SK-N-MC (cell line): Measurements from ENCODE around the gene TASP1.

ENCODE experiments used
- DNase-seq: peaks from one replicate; pipeline ENCODE4 v3.0.0-alpha.2; 2011; ENCODE audit warnings: low read depth, low spot score
- H3K27ac ChIP-seq: fragments of 200-600 bp; sonication (generic); 2 replicates; pipeline ENCODE4 v1.5.1; 2016; ENCODE audit warnings: mixed run types
- H3K36me3 ChIP-seq: fragments of 200-600 bp; sonication (generic); 2 replicates; pipeline ENCODE4 v1.6.1; 2017; ENCODE audit warnings: antibody characterized with exemption, low read length, mixed read lengths; ENCODE audit not compliant: insufficient read depth
- H3K4me3 ChIP-seq: fragments of 200-600 bp; sonication (generic); 2 replicates; pipeline ENCODE4 v1.5.1; 2016
- H3K9ac ChIP-seq: fragments of 200-600 bp; sonication (generic); 2 replicates; pipeline ENCODE4 v1.8.0; 2017; ENCODE audit warnings: mixed run types, mixed read lengths; ENCODE audit not compliant: insufficient read length
- H3K9me3 ChIP-seq: fragments of 200-600 bp; sonication (generic); 2 replicates; pipeline ENCODE4 v1.6.1; 2017; ENCODE audit warnings: low read depth, mild to moderate bottlenecking, antibody characterized with exemption, low read length, moderate library complexity, mixed read lengths
- EZH2 ChIP-seq: fragments of 200-600 bp; sonication (generic); IDR thresholded peaks from one replicate; pipeline ENCODE4 v1.6.1; 2017; ENCODE audit warnings: antibody characterized with exemption
- FOXP2 ChIP-seq: optimal IDR thresholded peaks from 2 replicates; pipeline ENCODE3; 2011; ENCODE audit warnings: mild to moderate bottlenecking, moderate library complexity; ENCODE audit not compliant: insufficient read depth; ENCODE audit errors: extremely low read length, control extremely low read depth
- POLR2AphosphoS5 ChIP-seq: IDR thresholded peaks from 2 replicates; pipeline ENCODE4 v1.6.1; 2012; ENCODE audit warnings: mild to moderate bottlenecking, low read depth, low read length, borderline replicate concordance

TASP1 gene

DNA sequence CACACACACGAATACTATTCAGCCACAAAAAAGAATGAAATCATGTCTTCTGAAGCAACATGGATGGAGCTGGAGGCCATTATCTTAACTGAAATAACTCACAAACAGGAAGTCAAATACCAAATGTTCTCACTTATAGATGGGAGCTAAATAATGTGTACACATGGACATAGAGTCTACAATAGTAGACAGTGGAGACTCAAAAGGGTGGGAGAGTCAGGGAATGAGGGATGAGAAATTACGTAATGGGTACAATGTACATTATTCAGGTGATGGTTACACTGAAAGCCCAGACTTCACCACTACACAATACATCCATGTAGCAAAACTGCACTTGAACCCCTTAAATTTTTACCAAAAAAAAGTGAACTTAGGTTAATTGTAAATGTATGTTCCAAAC is 160.4 kb downstream of the TASP1 start:
- Histone ChIP-seq H3K4me3 (no peak overlapping the region), H3K36me3 (peaks cover 24% of the 10 kb centered on the region), H3K9me3 (no peaks in the 10 kb centered on the region), H3K27ac (no peak overlapping the region), H3K9ac (no peak overlapping the region)
- no peak for DNase-seq
- TF ChIP-seq EZH2 (no peak), FOXP2 (no peak), POLR2AphosphoS5 (no peak)

- H3K4me3 ChIP-seq = no peak overlapping the region
- no peak overlapping the region for H3K9ac ChIP-seq
- no peaks in the 10 kb centered on the region for H3K36me3 ChIP-seq
- TF ChIP-seq POLR2AphosphoS5 = no peak
- no peak for TF ChIP-seq EZH2
- no peak for TF ChIP-seq FOXP2
- H3K27ac ChIP-seq = no peak overlapping the region
- peaks cover 2% of the 10 kb centered on the region; the same call in 1 of the 2 replicates for H3K9me3 ChIP-seq
- no peak for DNase-seq
These were observed 164.3 kb downstream of the TASP1 start for GRCh38 chr20:13474467-13474866.

- DNase-seq = no peak
- 0 out of 2 replicates have a peak, but pooled peaks cover 3% of the 10 kb centered on the region for H3K36me3 ChIP-seq
- no peak for TF ChIP-seq FOXP2
- no peak for TF ChIP-seq EZH2
- TF ChIP-seq POLR2AphosphoS5 = no peak
- H3K4me3 ChIP-seq = no peak overlapping the region
- H3K9me3 ChIP-seq = peaks cover 2% of the 10 kb centered on the region; the same call in 1 of the 2 replicates
- H3K27ac ChIP-seq = no peak overlapping the region
- no peak overlapping the region for H3K9ac ChIP-seq
These were observed 169.5 kb downstream of the TASP1 start for GRCh38 chr20:13469262-13469661.

GRCh38 chr20:13468166-13468565 is 170.6 kb downstream of the TASP1 start:
- peaks cover 2% of the 10 kb centered on the region; the same call in 1 of the 2 replicates for H3K9me3 ChIP-seq
- no peak overlapping the region for H3K27ac ChIP-seq
- no peak overlapping the region for H3K9ac ChIP-seq
- 0 out of 2 replicates have a peak, but pooled peaks cover 3% of the 10 kb centered on the region for H3K36me3 ChIP-seq
- no peak for TF ChIP-seq POLR2AphosphoS5
- H3K4me3 ChIP-seq = no peak overlapping the region
- DNase-seq = no peak

GRCh38 chr20:13464702-13465101 is 174.0 kb downstream of the TASP1 start:
- H3K4me3 ChIP-seq = no peak overlapping the region
- 0 out of 2 replicates have a peak, but pooled peaks cover 3% of the 10 kb centered on the region for H3K36me3 ChIP-seq
- no peak overlapping the region for H3K9ac ChIP-seq
- TF ChIP-seq EZH2 (no peak), POLR2AphosphoS5 (no peak), FOXP2 (no peak)
- H3K9me3 ChIP-seq = no peaks in the 10 kb centered on the region
- no peak for DNase-seq
- H3K27ac ChIP-seq = no peak overlapping the region

GRCh38 chr20:13461849-13462458 is 176.8 kb downstream of the TASP1 start:
- TF ChIP-seq POLR2AphosphoS5 (no peak), EZH2 (no peak), FOXP2 (no peak)
- Histone ChIP-seq H3K36me3 (no peaks in the 10 kb centered on the region), H3K27ac (no peak overlapping the region), H3K9ac (no peak overlapping the region), H3K4me3 (no peak overlapping the region), H3K9me3 (no peaks in the 10 kb centered on the region)
- DNase-seq = no peak

- Histone ChIP-seq H3K9ac (no peak overlapping the region), H3K9me3 (no peaks in the 10 kb centered on the region), H3K4me3 (no peak overlapping the region), H3K27ac (no peak overlapping the region), H3K36me3 (no peaks in the 10 kb centered on the region)
- no peak for TF ChIP-seq EZH2
- TF ChIP-seq POLR2AphosphoS5 = no peak
- no peak for TF ChIP-seq FOXP2
- no peak for DNase-seq
These were observed 179.8 kb downstream of the TASP1 start for GRCh38 chr20:13458860-13459451.

GRCh38 chr20:13457487-13457886 is 181.2 kb downstream of the TASP1 start:
- H3K9ac ChIP-seq = no peak overlapping the region
- no peak overlapping the region for H3K27ac ChIP-seq
- no peak overlapping the region for H3K4me3 ChIP-seq
- no peaks in the 10 kb centered on the region for H3K36me3 ChIP-seq
- H3K9me3 ChIP-seq = no peaks in the 10 kb centered on the region
- TF ChIP-seq FOXP2 = no peak
- no peak for TF ChIP-seq EZH2
- TF ChIP-seq POLR2AphosphoS5 = no peak
- no peak for DNase-seq
